Bronchial smooth muscle cell (primary cell): Measurements from ENCODE around the gene PARD3B. TPM values are rescaled to one million over a fixed set of nuclear protein-coding genes. Genes with fewer than 3 reads are reported as not detected.

Experiments used
- total RNA-seq: library from RNA; depleted of rRNA; stranded (reverse); fragments of >200 nt; gene quantifications from 2 replicates; pipeline ENCODE4 v1.2.1, GENCODE V29; 2014

Gene PARD3B, protein sequence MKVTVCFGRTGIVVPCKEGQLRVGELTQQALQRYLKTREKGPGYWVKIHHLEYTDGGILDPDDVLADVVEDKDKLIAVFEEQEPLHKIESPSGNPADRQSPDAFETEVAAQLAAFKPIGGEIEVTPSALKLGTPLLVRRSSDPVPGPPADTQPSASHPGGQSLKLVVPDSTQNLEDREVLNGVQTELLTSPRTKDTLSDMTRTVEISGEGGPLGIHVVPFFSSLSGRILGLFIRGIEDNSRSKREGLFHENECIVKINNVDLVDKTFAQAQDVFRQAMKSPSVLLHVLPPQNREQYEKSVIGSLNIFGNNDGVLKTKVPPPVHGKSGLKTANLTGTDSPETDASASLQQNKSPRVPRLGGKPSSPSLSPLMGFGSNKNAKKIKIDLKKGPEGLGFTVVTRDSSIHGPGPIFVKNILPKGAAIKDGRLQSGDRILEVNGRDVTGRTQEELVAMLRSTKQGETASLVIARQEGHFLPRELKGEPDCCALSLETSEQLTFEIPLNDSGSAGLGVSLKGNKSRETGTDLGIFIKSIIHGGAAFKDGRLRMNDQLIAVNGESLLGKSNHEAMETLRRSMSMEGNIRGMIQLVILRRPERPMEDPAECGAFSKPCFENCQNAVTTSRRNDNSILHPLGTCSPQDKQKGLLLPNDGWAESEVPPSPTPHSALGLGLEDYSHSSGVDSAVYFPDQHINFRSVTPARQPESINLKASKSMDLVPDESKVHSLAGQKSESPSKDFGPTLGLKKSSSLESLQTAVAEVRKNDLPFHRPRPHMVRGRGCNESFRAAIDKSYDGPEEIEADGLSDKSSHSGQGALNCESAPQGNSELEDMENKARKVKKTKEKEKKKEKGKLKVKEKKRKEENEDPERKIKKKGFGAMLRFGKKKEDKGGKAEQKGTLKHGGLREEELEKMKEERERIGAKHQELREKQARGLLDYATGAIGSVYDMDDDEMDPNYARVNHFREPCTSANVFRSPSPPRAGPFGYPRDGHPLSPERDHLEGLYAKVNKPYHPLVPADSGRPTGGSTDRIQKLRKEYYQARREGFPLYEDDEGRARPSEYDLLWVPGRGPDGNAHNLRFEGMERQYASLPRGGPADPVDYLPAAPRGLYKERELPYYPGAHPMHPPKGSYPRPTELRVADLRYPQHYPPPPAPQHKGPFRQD (N-terminal part only)
- 6.6 and 17.0 TPM in 2 replicates for total RNA-seq

DNA sequence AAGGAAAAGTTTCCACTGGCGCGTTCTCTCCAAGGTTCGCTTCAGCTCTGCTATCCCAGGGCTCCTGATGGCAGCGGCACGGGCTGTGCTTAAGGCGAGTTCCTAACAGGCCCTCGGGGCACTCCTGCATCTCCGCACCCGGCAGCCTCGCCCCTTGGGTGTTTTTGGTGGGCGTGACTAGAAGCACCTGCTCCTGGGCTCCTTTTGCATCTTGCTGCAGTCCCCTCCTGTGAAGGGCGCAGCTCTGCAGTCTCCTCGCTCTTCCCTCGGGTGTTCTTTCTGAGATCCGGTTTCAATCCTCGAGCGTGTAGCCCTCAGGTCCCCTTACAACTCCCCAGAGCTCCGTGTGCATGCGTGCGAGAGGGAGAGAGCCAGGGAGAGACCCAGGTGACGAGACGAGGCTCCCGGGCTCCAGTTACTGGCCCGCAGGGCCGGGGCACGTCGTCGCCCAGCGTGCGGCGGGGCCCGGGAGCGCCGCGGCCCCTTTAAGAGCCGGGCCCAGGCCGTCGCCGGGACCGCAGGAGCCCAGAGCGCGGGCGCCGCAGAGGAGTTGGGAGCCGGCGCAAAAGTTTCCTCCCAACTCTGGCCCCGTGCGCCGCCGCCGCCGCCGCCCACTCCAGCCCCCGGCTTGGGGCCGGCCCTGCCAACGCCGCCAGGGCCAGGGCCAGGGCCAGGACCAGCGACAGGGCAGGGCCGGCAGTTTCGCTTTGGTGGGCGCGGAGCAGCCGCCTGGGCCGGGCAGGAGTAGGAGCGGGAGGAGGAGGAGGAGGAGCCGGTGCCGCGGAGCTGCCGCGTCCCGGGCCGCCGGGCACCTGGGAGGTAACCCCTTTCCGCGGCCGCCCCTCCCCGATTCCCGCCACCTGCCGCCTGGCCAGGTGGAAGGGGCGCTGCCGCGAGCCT, at the start of gene PARD3B:
TSS of gene PARD3B (plus strand) at position 515 of the 900 bp plus-strand sequence. CDS start 525 bp downstream, outside the sequence.

